HG03520 (cell line): ENCODE data around the gene U2AF1L4.
"Not testable (repeated sequence)": the region's sequence is repeated elsewhere in the genome, so short reads cannot be mapped to it uniquely, and the experiment has no call there.

ENCODE experiments used
- ATAC-seq: cut with Tn5 transposase; IDR thresholded peaks from one replicate; pipeline ENCODE4 v1.9.1; 2021; ENCODE audit warnings: mild to moderate bottlenecking, moderate library complexity; ENCODE audit not compliant: unreplicated experiment

The U2AF1L4 gene

DNA sequence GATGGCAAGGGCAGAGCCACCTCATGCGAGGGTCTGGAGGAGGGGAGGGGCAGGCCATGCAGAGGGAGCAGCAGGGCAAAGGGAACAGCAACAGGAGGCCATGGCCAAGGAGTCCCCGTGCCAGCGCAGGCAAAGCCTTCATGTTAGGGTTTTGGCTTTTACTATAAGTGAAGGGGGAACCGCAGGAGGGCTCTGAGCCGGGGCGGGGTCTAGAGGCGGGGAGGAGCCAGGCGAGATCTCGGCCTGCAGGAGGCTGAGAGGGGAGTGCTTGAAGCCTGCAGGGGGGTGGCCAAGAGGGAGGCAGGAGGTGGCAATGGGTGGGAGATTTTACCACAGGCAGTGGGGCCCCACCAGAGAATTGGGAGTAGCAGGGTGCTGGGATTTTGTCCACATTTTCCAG lies 36.4 kb upstream of the U2AF1L4 start:
- no peak for ATAC-seq

DNA sequence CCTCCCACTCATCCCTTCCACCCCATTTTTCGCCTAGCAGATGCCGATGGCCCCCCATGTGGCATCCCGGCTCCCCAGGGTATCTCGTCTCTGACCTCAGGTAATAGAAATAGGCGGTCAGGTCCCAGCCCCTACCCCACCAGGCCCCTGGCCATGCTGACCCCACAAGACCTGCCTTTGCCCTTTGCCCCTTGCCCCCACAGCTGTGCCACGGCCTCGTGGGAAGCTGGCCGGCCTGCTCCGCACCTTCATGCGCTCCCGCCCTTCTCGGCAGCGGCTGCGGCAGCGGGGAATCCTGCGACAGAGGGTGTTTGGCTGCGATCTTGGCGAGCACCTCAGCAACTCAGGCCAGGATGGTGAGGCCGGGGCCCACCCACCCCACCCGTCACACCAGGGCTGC lies 35.5 kb upstream of the U2AF1L4 start:
- no peak for ATAC-seq

DNA sequence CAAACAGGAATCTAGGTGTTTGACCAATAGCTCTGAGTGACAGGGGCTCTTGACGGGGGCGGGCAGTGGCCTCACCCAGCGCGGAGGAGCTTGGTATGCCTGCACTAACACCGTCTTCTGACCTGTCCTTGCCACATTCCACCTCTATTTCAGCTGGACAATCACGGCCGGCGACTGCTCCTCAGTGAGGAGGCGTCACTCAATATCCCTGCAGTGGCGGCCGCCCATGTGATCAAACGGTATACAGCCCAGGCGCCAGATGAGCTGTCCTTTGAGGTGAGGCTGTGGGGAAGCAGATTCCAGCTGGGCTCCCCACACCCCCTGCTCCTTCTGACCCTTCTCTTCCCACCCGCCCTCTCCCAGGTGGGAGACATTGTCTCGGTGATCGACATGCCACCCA lies 34.8 kb upstream of the U2AF1L4 start:
- no peak for ATAC-seq

DNA sequence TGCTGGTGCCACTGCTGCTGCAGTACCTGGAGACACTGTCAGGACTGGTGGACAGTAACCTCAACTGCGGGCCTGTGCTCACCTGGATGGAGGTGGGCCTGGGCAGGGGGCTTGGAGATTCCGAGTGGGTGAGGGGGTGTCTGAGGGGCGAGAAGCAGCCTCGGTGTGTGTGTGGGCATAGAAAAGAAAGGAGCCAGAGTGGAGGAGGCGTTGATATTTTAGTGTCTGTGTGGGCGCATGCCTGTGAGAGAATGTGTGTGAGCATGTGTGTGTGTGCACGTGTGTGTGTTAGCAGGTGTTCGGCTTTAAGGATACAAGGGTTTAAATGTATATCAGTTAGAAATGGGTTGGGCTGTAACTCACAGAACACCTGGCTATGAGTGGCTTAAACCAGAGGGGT lies 33.8 kb upstream of the U2AF1L4 start:
- no peak for ATAC-seq

DNA sequence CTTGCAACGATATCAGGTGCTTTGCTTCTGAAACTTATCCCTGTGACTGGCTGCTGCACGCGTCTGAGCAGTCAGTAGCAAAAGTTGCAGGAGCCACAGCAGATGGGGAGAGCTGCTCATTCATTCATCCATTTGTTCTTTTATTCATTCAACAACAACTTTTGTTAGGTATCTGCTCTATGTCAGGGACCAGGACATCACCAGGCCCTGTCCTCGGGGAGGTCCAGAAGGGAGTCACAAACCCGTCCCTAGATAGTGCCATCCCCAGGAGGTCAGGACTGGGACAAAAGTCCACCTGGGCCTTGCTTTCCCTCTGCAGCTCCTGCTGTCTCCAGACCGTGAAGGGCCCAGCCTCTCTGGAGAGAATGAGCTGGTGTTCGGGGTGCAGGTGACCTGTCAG lies 32.7 kb upstream of the U2AF1L4 start:
- ATAC-seq = no peak

DNA sequence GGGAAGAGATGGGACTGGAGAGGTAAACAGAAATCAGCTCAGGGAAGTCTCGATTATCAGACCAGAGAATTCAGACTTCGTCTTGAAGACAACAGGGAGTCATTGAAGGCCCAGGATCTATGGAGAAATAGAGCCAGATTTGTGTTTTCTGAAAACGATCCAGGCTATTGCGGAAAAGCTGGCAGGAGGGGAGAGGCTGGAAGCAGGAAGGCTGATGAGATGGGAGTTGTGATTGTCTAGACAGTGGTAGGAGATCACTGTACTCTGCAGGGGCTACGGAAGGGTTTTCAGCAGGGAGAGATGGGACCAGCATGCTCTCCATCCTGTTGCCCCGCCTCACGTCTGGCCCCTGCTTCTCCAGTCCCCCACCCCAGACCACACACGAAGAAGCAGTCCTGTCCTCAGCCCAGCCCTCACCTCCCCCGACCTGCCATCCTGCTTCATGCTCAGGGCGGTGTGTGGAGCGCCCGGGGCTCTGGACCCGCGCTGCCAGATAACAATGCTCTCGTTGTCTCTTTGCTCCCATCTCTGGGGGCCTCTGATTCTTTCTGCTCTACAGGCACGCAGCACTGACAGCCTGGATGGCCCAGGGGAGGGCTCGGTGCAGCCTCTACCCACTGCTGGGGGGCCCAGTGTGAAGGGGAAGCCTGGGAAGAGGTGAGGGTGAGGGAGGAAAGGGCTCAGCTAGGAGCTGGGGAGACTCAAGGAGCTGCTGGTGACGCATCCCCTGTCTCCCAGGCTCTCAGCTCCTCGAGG lies 32.0 kb upstream of the U2AF1L4 start:
- no peak for ATAC-seq

DNA sequence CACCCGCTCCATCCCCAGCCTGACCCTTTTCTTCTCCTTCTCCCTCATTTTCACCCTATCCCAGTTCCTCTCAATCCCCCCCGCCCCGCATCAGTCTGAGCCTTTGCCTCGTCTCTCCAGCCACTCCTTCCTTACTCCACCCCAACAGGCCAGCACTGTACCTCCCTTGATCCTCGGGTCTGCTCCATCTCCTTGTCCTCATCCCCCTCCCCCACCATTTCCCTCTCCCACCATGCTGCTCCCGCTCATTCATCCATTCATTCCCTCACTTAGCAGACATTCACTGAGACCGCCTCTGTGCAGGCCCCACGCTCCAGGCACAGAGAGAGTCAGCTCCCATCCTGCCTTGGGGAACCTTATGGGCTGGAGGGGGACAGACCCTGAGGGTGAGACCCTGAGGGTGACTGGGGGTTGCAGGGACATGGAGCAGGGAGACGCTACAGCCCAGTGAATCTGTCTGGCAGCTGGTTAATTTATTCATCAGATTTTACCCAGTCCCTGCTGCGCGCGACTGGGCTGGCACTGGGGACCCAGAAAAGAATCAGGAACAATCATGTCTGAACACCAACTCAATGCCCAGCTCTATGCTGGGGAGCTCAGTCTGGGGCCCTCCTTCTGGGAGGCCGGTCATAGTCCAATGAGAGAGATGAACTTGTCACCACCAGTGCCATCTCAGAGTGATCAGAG lies 31.0 kb upstream of the U2AF1L4 start:
- ATAC-seq = no peak

DNA sequence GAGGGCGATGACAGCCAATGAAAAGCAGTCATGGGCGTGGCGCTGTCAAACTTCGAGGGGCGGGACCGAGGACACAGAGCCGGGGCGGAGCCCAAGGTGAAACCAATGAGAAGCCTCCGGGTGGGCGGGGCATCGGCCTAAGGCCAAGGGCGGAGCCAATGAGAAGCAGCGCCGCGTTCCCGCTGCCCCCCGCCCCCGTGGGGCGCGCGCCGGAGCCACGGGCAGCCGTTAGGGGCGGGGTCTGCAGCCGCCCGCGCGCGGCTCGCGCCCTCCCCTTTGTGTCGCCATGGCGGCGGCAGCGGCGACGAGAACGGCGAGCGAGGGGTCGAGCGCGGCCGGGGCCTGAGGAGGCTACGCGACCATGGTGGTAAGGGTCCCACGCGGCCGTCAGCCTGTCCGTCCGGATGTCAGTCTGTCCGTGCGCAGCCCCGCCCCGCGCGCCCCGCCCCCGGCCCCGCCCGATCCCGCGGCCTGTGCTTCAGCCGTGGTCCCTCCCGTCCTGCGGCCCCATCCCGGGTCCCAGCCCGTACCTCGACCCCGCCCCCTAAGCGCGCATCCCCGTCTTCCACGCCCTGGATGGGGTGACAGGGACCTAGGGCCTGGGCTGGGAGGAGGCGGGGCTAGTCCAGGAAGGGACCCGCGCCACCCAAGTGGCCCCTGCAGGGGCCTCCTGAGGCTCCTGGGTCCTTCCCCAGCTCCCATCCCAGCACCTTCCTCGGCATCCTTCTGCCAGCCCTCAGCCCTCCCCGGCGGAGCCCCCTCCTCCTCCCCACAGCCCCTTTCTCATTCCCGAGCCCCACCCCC lies 30.3 kb upstream of the U2AF1L4 start, which contains the start of gene ARHGAP33:
TSS of gene ARHGAP33 (plus strand) at position 267 of the 804 bp plus-strand sequence. CDS start at position 362, 95 bp downstream.
- ATAC-seq = peak; percentile 92

DNA sequence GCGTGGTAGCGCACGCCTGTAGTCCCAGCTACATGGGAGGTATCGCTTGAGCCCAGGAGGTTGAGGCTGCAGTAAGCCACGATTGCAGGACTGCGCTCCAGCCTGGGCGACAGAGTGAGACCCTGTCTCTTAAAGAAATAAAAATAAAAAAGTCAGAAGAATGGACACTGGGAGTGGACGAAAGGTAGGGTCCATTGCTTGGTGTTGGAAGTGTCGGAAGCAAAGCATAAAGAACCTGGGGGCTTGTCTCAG lies 29.8 kb upstream of the U2AF1L4 start:
- ATAC-seq = peak; percentile 2

DNA sequence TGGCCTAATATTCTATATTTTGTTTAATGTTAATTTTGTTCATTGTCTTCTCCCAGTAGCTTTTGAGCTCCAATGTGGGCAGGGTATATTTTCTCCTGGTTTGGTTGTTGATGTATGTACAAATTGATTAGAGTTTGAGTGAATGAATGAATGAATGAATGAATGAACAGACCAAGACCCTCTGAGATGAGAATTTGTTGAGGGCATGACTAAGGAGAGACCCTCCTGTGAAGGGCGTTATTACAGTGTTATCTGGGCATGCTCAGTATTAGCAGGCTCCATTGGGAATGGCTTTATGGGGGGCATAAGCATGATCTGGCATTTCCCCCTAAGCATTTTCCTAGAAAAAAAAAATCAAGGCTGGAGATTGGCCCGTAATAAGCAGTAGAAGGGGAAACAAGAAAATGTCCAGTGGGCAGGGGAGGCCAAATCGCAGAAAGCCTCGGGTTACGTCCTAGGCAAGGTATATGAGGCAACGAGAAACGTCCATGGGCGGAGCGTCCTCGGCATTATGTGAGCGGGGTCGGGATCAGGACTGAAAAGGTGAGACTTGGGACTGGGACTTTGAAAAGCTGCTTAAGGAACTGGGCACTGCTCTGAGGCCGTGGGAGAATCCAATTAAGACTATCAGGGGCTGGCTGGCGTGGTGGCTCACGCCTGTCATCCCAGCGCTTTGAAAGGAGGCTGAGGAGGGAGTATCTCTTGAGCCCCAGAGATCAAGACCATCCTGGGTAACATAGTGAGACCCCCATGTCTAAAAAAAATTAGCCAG lies 29.2 kb upstream of the U2AF1L4 start:
- ATAC-seq = no peak

DNA sequence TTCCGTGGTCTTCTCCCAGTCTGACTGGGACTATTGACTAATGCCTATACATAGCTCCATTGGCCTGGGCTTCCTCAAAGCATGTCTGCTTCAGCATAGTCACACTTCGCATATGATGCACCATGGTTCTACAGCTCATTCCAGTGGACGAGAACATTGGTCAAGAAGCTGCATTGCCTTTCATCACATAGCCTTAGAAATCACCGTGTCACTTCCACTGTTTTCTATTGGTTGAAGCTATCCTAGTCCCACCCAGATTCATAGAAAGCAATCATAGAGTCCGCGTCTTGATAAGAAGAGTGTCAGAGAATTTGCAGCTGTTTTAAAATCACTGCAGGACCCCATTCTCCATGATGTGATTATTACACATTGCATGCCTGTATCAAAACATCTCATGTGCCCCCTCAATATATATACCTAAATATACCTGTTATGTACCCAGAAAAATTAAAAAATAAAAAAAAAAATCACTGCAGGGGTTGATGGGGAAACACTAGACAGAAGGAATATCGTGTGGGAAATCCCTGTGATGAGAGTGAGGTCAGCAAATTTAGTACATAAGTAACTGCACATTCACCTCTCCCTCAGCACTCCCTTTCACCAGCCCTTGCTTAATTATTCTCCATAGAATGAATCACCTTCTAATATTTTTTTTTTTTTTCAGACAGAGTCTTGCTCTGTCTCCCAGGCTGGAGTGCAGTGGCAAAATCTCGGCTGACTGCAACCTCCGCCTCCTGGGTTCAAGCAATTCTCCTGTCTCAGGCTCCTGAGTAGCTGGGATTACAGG lies 28.0 kb upstream of the U2AF1L4 start:
- no peak for ATAC-seq

DNA sequence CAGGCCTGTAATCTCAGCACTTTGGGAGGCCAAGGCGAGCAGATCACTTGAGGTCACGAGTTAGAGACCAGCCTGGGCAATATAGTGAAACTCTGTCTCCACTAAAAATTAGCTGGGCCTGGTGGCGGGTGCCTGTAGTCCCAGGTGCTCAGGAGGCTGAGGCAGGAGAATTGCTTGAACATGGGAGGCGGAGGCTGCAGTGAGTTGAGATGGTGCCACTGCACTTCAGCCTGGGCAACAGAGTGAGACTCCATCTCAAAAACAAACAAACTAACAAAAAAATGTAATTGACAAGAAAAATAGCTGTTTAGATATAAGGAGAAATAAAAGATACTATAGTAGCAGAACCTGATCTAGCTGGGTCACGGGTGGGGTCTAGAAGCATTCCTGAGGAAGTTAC lies 27.1 kb upstream of the U2AF1L4 start:
- ATAC-seq = not testable (repeated sequence)

DNA sequence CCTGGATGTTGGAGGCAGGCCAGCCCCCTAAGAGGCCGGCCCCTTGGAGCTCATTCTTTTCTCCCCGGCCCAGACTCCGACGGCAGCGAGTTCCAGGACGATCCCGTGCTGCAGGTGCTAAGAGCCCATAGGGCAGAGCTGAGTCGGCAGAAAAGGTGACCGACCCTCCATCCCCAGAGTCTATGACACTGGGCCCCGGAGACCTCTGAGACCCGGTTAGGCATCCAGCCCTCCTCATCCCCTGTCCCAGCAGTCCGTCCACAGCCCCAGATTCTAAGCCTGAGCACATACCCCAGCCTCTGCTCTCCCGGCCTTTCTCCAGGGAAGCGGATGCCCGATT lies 22.8 kb upstream of the U2AF1L4 start:
- no peak for ATAC-seq

DNA sequence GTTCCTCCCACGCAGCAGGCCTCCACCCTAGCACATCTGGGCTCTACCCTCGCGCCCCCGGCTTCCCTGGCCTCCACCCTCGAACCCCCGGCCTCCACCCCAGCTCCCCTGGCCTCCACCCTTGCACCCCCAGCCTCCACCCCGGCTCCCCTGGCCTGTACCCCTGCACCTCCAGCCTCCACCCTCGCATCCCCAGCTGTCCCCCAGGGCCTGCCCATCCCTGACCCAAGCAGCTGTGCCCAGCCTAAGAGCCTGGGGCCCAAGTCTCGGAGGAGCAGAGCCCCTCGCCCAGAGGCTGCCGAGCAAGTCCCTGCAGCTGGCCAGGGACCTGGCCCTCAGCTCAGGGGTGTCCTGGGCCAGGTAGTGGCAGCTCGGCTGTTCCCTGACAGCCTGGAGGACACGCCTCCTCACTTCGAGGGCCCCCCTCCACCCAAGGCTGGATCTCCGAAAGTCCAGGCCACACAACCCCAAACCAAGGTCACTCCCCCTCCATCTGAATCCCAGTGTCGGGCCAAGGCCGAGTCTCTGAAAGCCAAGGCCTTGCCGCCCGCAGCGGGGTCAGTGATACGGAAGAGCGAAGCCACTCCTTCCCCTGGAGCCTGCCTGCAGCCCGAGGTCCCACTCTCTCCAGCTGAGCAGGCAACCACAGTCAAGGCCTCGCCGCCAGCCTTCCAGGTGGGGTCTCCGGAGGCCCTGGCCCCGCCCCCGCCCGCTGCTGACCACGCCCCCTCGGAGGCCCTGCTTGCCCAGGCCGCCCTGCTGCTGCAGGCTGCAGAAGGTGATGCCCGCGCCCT lies 22.3 kb upstream of the U2AF1L4 start:
- no peak for ATAC-seq

DNA sequence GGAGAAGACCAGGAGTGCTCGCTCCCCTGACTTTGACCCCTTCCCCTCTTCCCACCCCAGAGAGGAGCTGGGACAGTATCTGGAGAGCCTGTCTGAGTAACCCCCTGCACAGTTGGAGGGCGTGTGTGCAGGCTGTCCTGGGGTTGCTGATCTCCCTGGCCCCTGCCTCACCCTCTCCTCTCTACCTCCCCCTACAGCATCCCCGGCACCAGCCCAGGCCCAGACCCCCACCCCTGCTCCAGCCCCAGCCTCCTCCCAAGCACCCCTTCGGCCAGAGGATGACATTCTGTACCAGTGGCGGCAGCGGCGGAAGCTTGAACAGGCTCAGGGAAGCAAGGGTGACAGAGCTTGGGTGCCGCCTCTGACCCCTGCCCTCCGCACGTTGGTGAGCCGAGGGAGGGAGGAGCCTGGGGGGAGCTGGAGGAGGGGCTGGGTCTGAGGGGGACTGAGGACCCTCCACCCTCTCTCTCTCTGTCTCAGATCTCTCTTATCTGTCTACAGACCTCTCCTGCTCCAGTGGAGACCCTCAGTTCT lies 21.4 kb upstream of the U2AF1L4 start:
- no peak for ATAC-seq

DNA sequence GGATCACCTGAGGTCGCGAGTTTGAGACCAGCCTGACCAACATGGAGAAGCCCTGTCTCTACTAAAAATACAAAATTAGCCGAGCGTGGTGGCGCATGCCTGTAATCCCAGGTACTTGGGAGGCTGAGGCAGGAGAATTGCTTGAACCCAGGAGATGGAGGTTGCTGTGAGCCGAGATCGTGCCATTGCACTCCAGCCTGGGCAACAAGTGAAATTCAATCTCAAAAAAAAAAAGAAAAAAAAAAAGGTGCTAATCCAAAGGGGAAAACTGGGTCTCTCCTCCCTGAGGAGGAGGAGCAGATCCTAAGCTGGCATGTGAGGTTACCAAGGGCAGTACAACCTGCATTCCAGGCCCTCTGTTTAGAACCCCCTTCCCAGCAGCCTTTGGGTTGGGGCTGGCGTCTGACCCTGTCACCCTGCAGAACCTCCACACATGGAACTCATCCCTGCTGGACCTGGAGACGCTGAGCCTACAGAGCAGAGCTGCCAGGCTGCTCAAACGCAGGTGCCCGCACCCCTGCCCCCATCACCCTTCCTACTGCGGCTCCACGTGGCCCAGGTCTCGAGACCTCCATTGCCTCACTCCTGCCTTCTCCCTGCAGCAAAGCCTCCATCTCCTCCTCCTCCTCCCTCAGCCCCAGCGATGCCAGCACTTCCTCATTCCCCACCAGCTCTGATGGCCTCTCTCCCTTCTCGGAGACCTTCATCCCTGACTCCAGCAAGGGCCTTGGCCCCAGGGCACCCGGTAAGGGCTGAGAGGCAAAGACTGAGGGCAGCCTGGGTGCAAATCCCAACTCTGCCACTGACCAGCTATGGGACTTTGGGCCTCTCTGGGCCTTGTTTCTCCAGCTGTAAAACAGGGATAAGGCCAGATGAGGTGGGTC lies 19.5 kb upstream of the U2AF1L4 start:
- no peak for ATAC-seq

DNA sequence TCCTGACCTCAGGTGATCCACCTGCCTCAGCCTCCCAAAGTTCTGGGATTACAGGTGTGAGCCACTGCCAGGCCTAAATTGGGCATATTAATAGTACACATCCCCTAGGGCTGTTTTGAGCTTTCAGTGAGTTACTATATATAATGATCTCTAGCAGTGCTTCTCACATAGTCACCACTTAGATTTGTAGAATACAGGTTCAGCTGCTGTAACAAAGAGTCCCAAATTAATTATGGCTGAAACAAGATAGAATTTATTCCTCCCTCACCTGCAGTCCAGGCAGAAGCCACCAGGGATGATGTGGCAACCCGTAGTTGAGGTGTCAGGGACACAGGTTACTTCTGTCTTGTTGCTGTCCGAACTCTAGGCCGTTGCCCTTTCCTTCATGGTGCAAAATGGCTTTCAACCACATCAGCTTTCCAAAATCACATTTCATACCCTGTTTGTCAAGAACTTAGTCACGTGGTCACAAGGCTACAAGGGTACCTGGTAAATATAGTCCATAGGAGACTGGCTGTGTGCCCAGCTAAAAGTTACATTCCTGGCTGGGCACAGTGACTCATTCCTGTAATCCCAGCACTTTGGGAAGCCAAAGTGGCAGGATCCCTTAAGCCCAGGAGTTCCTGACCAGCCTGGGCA lies 15.6 kb upstream of the U2AF1L4 start:
- ATAC-seq = no peak

DNA sequence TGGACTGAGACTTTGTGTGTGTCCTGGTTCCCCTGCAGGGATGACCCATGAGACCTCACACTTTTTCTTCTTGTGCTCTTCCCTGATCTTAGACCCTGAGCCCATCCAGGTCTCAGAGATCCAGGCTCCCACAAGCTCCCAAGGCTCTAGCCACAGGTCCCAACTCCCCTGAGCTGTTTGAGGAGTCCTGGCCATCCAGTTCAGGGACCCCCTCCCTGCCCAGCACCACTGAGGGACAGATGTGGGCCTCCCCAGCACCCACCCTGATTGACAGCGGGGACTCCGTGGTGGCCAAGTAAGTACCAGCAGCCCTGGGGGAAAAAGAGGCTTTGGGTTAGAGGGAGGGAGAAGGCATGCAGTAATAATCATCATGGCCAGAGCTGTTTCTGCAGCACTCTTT lies 14.5 kb upstream of the U2AF1L4 start:
- ATAC-seq = no peak
